GM18526 (cell line): ENCODE measurements around the gene DIS3L2.
"Not testable (repeated sequence)": the region's sequence is repeated elsewhere in the genome, so short reads cannot be mapped to it uniquely, and the experiment has no call there.

ENCODE experiments used
- POLR2A ChIP-seq: IDR thresholded peaks from 3 replicates; pipeline ENCODE4 v1.6.1; 2011; ENCODE audit not compliant: insufficient read length; ENCODE audit errors: extremely low read depth

DIS3L2 gene

GRCh38 chr2:232369126-232369951 lies 407.8 kb downstream of the DIS3L2 start:
- TF ChIP-seq POLR2A: no peak

- no peak for TF ChIP-seq POLR2A
These were observed 411.0 kb downstream of the DIS3L2 start for GRCh38 chr2:232372231-232373208.

- no peak for TF ChIP-seq POLR2A
These were observed 412.8 kb downstream of the DIS3L2 start for GRCh38 chr2:232374356-232374755.

GRCh38 chr2:232375164-232375563 lies 413.7 kb downstream of the DIS3L2 start:
- no peak for TF ChIP-seq POLR2A

- no peak for TF ChIP-seq POLR2A
These were observed 414.7 kb downstream of the DIS3L2 start for GRCh38 chr2:232376260-232376659.

- TF ChIP-seq POLR2A: no peak
These were observed 415.2 kb downstream of the DIS3L2 start for GRCh38 chr2:232376713-232377112.

GRCh38 chr2:232377319-232377718 lies 415.8 kb downstream of the DIS3L2 start:
- TF ChIP-seq POLR2A: no peak

GRCh38 chr2:232377841-232378734 lies 416.6 kb downstream of the DIS3L2 start:
- TF ChIP-seq POLR2A: no peak

GRCh38 chr2:232378735-232379151 lies 417.2 kb downstream of the DIS3L2 start, which contains the start of gene ALPP:
ALPP (plus strand) TSS chr2:232378751; CDS start chr2:232378803, 52 bp downstream.
- not testable (repeated sequence) for TF ChIP-seq POLR2A

GRCh38 chr2:232382331-232383225 lies 421.1 kb downstream of the DIS3L2 start:
- TF ChIP-seq POLR2A: no peak

- TF ChIP-seq POLR2A: no peak
These were observed 423.0 kb downstream of the DIS3L2 start for GRCh38 chr2:232384466-232384865.

- TF ChIP-seq POLR2A: no peak
These were observed 424.4 kb downstream of the DIS3L2 start for GRCh38 chr2:232385660-232386489.

GRCh38 chr2:232386490-232386739 lies 424.9 kb downstream of the DIS3L2 start:
- TF ChIP-seq POLR2A: no peak
